ENCODE results near the gene SLC24A3.

DNA sequence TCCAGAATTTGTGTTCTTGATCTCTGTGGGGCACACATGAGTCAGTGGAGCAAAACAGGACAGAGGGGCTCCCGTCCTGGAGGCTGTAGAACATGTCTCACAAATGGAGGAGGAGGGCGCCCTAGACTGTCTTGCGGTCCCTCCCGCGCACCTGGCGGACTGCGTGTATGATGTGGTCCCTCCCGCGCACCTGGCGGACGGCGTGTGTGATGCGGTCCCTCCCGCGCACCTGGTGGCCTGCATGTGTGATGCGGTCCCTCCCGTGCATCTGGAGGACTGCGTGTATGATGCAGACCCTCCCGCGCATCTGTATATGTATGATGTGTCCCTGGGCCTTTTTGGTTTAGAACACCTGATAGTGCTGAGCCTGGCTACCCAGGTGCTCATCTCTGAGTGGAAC, 386.8 kb downstream of the SLC24A3 start:
- TF ChIP-seq POLR2A (IDR thresholded peaks at IDR 0.05) (no peak), CTCF (IDR thresholded peaks at IDR 0.05) (no peak), EP300 (IDR thresholded peaks at IDR 0.05) (no peak)
